NB4 (cell line): ENCODE data around the gene NDUFB2.
"Not testable (repeated sequence)": the region's sequence is repeated elsewhere in the genome, so short reads cannot be mapped to it uniquely, and the experiment has no call there.

Source experiments
- DNase-seq: peaks from one replicate; pipeline ENCODE4 v3.0.0; 2010; ENCODE audit warnings: low read depth
- H3K4me3 ChIP-seq: one replicate; pipeline ENCODE4 v1.5.1; 2011; ENCODE audit warnings: mild to moderate bottlenecking, low read depth, low read length, moderate library complexity
- CTCF ChIP-seq: IDR thresholded peaks from one replicate; pipeline ENCODE4 v1.5.1; 2012; ENCODE audit warnings: low read depth, low read length
- MAX ChIP-seq: IDR thresholded peaks from 2 replicates; pipeline ENCODE4 v1.6.1; 2011; ENCODE audit warnings: low read depth, low read length
- MYC ChIP-seq: IDR thresholded peaks from 2 replicates; pipeline ENCODE4 v1.6.1; 2011; ENCODE audit warnings: low read depth, low read length
- POLR2A ChIP-seq: IDR thresholded peaks from 2 replicates; pipeline ENCODE4 v1.6.1; 2011; ENCODE audit warnings: mild to moderate bottlenecking; ENCODE audit not compliant: insufficient read length; ENCODE audit errors: extremely low read depth

NDUFB2 gene

GRCh38 chr7:140698477-140698876 is 2.0 kb downstream of the NDUFB2 start:
- DNase-seq: no peak
- TF ChIP-seq CTCF (no peak), POLR2A (no peak), MAX (no peak), MYC (no peak)
- peak overlapping the region; percentile 95 for H3K4me3 ChIP-seq

GRCh38 chr7:140702774-140703173 is 6.3 kb downstream of the NDUFB2 start:
- DNase-seq: no peak
- TF ChIP-seq CTCF: no peak
- no peak for TF ChIP-seq MAX
- TF ChIP-seq POLR2A: no peak
- no peak for TF ChIP-seq MYC
- H3K4me3 ChIP-seq: no peak overlapping the region

- no peak for TF ChIP-seq MAX
- no peak for TF ChIP-seq MYC
- no peak for TF ChIP-seq POLR2A
- no peak for TF ChIP-seq CTCF
- no peak overlapping the region for H3K4me3 ChIP-seq
- DNase-seq: no peak
Measured at GRCh38 chr7:140704205-140704604, 7.7 kb downstream of the NDUFB2 start.

GRCh38 chr7:140707132-140707531 is 10.6 kb downstream of the NDUFB2 start:
- TF ChIP-seq MYC (no peak), CTCF (no peak), MAX (no peak), POLR2A (no peak)

GRCh38 chr7:140708764-140709163 is 12.3 kb downstream of the NDUFB2 start:
- H3K4me3 ChIP-seq, DNase-seq: not testable (repeated sequence)

More at GRCh38 chr7:140707132-140707531, 10.6 kb downstream of the NDUFB2 start:
- H3K4me3 ChIP-seq: no peak overlapping the region
- no peak for DNase-seq

- DNase-seq, H3K4me3 ChIP-seq: not testable (repeated sequence)
Measured at GRCh38 chr7:140712392-140712791, 15.9 kb downstream of the NDUFB2 start.

GRCh38 chr7:140714331-140715040 is 18.0 kb downstream of the NDUFB2 start:
- no peak overlapping the region for H3K4me3 ChIP-seq
- DNase-seq: no peak
- TF ChIP-seq MAX (no peak), CTCF (no peak), MYC (no peak), POLR2A (no peak)
